CD4-positive, alpha-beta T cell treated with Interleukin-4 for 4 hours (primary cell): ENCODE results near the gene PGAM2.
A peak's percentile ranks its signal among the peaks of the same experiment; 100 is the strongest.
"Not testable (repeated sequence)": the region's sequence is repeated elsewhere in the genome, so short reads cannot be mapped to it uniquely, and the experiment has no call there.

Experiments
- DNase-seq: peaks from one replicate; pipeline ENCODE4 v3.0.0-alpha.2; 2020

PGAM2 gene

GRCh38 chr7:44018857-44019807, 46.2 kb downstream of the PGAM2 start:
- peak; percentile 99 for DNase-seq

GRCh38 chr7:44015090-44015489, 50.3 kb downstream of the PGAM2 start:
- DNase-seq: not testable (repeated sequence)
